Fibroblast of villous mesenchyme (primary cell): ENCODE results near the gene CIT. TPM values are rescaled to one million over a fixed set of nuclear protein-coding genes. Genes with fewer than 3 reads are reported as not detected.

Experiments
- DNase-seq: peaks from one replicate; pipeline ENCODE4 v3.0.0-alpha.2; 2010; ENCODE audit warnings: low read depth
- H3K4me3 ChIP-seq: 2 replicates; pipeline ENCODE4 v1.5.1; 2011; ENCODE audit warnings: low read depth, mild to moderate bottlenecking, low read length
- total RNA-seq: library from RNA; depleted of rRNA; stranded (reverse); fragments of >200 nt; gene quantifications from 2 replicates; pipeline ENCODE4 v1.2.3, GENCODE V29; 2012
- TF ChIP-seq, protein P1 (sequence below): IDR thresholded peaks from 2 replicates; pipeline ENCODE4 v1.5.1; 2012; ENCODE audit warnings: low read depth, mild to moderate bottlenecking, low read length; ENCODE audit not compliant: insufficient read depth

Gene CIT
- total RNA-seq, 1 donor = 20.7 TPM

DNA sequence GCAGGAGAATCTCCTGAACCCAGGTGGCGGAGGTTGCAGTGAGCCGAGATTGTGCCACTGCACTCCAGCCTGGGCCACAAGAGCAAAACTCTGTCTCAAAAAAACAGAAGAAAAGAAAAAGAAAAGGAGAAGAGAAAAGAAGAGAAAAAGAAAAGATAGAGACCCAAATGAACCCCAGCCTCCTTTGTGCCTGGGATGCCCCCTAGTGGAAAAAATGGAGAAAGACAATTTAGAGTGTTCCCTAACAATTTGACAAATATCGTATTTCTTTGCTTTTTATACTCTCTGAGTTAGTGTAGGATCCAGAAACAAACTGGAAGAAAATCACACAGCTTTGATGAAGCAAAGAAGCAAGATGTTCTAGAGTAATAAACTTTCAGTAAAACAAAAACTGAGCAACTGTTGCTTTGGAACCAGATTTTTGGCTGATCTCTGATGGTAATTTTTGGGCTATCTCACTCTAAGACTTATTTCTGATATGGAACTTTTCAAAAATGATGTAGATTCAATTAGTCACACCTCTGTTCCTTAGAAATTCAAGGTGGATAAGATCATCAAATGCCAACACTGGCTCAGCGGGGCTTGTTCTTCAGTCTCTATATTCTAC lies 227.8 kb downstream of the CIT start:
- no peak overlapping the region for H3K4me3 ChIP-seq
- TF ChIP-seq, protein P1, sequence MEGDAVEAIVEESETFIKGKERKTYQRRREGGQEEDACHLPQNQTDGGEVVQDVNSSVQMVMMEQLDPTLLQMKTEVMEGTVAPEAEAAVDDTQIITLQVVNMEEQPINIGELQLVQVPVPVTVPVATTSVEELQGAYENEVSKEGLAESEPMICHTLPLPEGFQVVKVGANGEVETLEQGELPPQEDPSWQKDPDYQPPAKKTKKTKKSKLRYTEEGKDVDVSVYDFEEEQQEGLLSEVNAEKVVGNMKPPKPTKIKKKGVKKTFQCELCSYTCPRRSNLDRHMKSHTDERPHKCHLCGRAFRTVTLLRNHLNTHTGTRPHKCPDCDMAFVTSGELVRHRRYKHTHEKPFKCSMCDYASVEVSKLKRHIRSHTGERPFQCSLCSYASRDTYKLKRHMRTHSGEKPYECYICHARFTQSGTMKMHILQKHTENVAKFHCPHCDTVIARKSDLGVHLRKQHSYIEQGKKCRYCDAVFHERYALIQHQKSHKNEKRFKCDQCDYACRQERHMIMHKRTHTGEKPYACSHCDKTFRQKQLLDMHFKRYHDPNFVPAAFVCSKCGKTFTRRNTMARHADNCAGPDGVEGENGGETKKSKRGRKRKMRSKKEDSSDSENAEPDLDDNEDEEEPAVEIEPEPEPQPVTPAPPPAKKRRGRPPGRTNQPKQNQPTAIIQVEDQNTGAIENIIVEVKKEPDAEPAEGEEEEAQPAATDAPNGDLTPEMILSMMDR = peak; percentile 69
- peak; percentile 7 for DNase-seq

GRCh38 chr12:119645535-119646059 lies 231.5 kb downstream of the CIT start:
- TF ChIP-seq, protein P1 = no peak
- no peak overlapping the region for H3K4me3 ChIP-seq
- DNase-seq = no peak

GRCh38 chr12:119644930-119645329 lies 232.2 kb downstream of the CIT start:
- TF ChIP-seq, protein P1 = no peak
- no peak for DNase-seq
- no peak overlapping the region for H3K4me3 ChIP-seq

GRCh38 chr12:119642986-119643385 lies 234.1 kb downstream of the CIT start:
- TF ChIP-seq, protein P1 = peak; percentile 44
- H3K4me3 ChIP-seq = no peak overlapping the region
- DNase-seq = no peak

Other genes starting within 250 kb of the CIT start
- 13.2 and 16.0 TPM in 2 replicates for gene PRKAB1, start 209.2 kb downstream of the CIT start, total RNA-seq
- 0.97 and 1.7 TPM in 2 replicates for gene BICDL1, start 111.9 kb upstream of the CIT start, total RNA-seq
- 24.5 and 24.6 TPM in 2 replicates for gene RAB35, start 239.4 kb upstream of the CIT start, total RNA-seq